Panc1 (cell line): Measurements from ENCODE around the gene ZNF462.

ENCODE experiments used
- POLR2AphosphoS5 ChIP-seq: IDR thresholded peaks from 2 replicates; pipeline ENCODE4 v1.6.1; 2012; ENCODE audit warnings: mild to moderate bottlenecking, low read depth, low read length, moderate library complexity
- SIN3A ChIP-seq: IDR thresholded peaks from 2 replicates; pipeline ENCODE4 v1.6.1; 2012; ENCODE audit warnings: low read depth, mild to moderate bottlenecking, low read length, moderate library complexity, borderline replicate concordance; ENCODE audit not compliant: insufficient read depth
- TCF7L2 ChIP-seq: IDR thresholded peaks from 2 replicates; pipeline ENCODE4 v1.6.1; 2011; ENCODE audit warnings: mild to moderate bottlenecking, low read depth, low read length, inconsistent platforms
- TF ChIP-seq, protein P1 (sequence below): fragments of 450-650 bp; IDR thresholded peaks from 2 replicates; pipeline ENCODE4 v1.5.1; 2017; ENCODE audit warnings: mild to moderate bottlenecking
- TF ChIP-seq, protein P2 (sequence below), 2 experiments: IDR thresholded peaks; 2 replicates each; pipeline ENCODE4 v1.6.1; 2011 to 2012; ENCODE audit warnings: low read depth in 2 of 2, control low read depth in 1 of 2, low read length in 1 of 2, mild to moderate bottlenecking in 1 of 2, moderate library complexity in 1 of 2; ENCODE audit not compliant: insufficient read depth in 1 of 2

DNA sequence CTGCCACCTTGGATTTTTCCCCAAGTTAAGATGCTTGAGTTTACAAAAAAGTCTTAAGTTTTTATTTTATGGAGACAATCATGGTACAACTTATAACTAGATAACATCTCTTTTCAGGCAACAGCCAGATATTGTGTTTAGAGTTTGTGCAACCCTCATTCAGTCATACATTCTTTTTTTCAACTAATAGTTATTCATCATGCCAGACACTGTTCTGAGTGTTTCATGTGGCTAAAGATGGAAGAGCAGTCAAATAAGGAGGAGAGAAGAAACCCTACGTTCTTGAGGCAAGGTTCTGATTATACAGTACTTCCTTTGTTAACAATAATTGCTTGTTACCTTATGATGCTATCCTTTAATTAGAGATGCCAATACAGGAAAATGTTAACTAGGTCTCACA lies 42.1 kb upstream of the ZNF462 start:
- TF ChIP-seq, protein P1, sequence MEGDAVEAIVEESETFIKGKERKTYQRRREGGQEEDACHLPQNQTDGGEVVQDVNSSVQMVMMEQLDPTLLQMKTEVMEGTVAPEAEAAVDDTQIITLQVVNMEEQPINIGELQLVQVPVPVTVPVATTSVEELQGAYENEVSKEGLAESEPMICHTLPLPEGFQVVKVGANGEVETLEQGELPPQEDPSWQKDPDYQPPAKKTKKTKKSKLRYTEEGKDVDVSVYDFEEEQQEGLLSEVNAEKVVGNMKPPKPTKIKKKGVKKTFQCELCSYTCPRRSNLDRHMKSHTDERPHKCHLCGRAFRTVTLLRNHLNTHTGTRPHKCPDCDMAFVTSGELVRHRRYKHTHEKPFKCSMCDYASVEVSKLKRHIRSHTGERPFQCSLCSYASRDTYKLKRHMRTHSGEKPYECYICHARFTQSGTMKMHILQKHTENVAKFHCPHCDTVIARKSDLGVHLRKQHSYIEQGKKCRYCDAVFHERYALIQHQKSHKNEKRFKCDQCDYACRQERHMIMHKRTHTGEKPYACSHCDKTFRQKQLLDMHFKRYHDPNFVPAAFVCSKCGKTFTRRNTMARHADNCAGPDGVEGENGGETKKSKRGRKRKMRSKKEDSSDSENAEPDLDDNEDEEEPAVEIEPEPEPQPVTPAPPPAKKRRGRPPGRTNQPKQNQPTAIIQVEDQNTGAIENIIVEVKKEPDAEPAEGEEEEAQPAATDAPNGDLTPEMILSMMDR: no peak
- TF ChIP-seq, protein P2, sequence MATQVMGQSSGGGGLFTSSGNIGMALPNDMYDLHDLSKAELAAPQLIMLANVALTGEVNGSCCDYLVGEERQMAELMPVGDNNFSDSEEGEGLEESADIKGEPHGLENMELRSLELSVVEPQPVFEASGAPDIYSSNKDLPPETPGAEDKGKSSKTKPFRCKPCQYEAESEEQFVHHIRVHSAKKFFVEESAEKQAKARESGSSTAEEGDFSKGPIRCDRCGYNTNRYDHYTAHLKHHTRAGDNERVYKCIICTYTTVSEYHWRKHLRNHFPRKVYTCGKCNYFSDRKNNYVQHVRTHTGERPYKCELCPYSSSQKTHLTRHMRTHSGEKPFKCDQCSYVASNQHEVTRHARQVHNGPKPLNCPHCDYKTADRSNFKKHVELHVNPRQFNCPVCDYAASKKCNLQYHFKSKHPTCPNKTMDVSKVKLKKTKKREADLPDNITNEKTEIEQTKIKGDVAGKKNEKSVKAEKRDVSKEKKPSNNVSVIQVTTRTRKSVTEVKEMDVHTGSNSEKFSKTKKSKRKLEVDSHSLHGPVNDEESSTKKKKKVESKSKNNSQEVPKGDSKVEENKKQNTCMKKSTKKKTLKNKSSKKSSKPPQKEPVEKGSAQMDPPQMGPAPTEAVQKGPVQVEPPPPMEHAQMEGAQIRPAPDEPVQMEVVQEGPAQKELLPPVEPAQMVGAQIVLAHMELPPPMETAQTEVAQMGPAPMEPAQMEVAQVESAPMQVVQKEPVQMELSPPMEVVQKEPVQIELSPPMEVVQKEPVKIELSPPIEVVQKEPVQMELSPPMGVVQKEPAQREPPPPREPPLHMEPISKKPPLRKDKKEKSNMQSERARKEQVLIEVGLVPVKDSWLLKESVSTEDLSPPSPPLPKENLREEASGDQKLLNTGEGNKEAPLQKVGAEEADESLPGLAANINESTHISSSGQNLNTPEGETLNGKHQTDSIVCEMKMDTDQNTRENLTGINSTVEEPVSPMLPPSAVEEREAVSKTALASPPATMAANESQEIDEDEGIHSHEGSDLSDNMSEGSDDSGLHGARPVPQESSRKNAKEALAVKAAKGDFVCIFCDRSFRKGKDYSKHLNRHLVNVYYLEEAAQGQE (IDR thresholded peaks at IDR 0.05; ENCODE audit: insufficient read depth in 1 of 2, low read depth in 2 of 2, low read length in 1 of 2): no peak
- TF ChIP-seq POLR2AphosphoS5 (no peak), TCF7L2 (no peak), SIN3A (no peak)
